IMR-90 (cell line): Measurements from ENCODE around the gene COL11A2. TPM values are rescaled to one million over a fixed set of nuclear protein-coding genes. Genes with fewer than 3 reads are reported as not detected.
A peak's percentile ranks its signal among the peaks of the same experiment; 100 is the strongest.

ENCODE experiments used
- ATAC-seq: fragments of 200-7000 bp; cut with Tn5 transposase; 2 replicates; pipeline ENCODE4 v1.9.1; 2020; ENCODE audit warnings: low read depth, mild to moderate bottlenecking, moderate library complexity
- BruUV-seq: library from RNA; stranded (reverse); fragments of 400-500 nt; replicated peaks from 2 replicates; lab custom pipeline; 2021; lab: Mats Ljungman, UMichigan
- CTCF ChIA-PET: fragments of 300-600 bp; formaldehyde crosslinking; extraction: SDS; loops from one replicate; lab custom pipeline; 2021; ENCODE audit warnings: antibody characterized with exemption; lab: Yijun Ruan, JAX
- POLR2A ChIA-PET: fragments of 300-600 bp; sonication (Branson Sonifier 250); formaldehyde crosslinking; loops from one replicate; lab custom pipeline; 2022; ENCODE audit warnings: antibody characterized with exemption; ENCODE audit not compliant: unreplicated experiment; lab: Charles Lee
- DNase-seq: peaks from one replicate; pipeline ENCODE4 v3.0.0; 2013
- H2AFZ ChIP-seq: replicated peaks from 2 replicates; pipeline ENCODE3; 2013; ENCODE audit warnings: low read length, mild to moderate bottlenecking; ENCODE audit not compliant: poor library complexity
- H2AK5ac ChIP-seq: 2 replicates; pipeline ENCODE4 v1.6.1; 2013; ENCODE audit warnings: low read depth, low read length, inconsistent platforms
- H2AK9ac ChIP-seq: replicated peaks from 2 replicates; pipeline ENCODE3; 2013; ENCODE audit warnings: mild to moderate bottlenecking, low read depth, low read length, moderate library complexity; ENCODE audit not compliant: poor library complexity
- H2BK120ac ChIP-seq: 2 replicates; pipeline ENCODE4 v1.6.1; 2013; ENCODE audit warnings: low read depth, low read length, inconsistent platforms
- H2BK15ac ChIP-seq: 3 replicates; pipeline ENCODE4 v1.6.1; 2013; ENCODE audit warnings: low read depth, low read length, inconsistent platforms
- H2BK20ac ChIP-seq: 2 replicates; pipeline ENCODE4 v1.6.1; 2013; ENCODE audit warnings: low read depth, mild to moderate bottlenecking, inconsistent platforms, low read length, moderate library complexity
- H2BK5ac ChIP-seq: 2 replicates; pipeline ENCODE4 v1.6.1; 2013; ENCODE audit warnings: mild to moderate bottlenecking, low read depth, low read length, inconsistent platforms; ENCODE audit not compliant: poor library complexity, severe bottlenecking
- H3K14ac ChIP-seq: replicated peaks from 2 replicates; pipeline ENCODE4 v1.6.1; 2013; ENCODE audit warnings: low read depth, low read length, inconsistent platforms
- H3K18ac ChIP-seq: 2 replicates; pipeline ENCODE4 v1.6.1; 2013; ENCODE audit warnings: low read depth, low read length, control low read depth
- H3K23ac ChIP-seq: 2 replicates; pipeline ENCODE4 v1.6.1; 2013; ENCODE audit warnings: low read depth, low read length, inconsistent platforms
- H3K27ac ChIP-seq: 2 replicates; pipeline ENCODE4 v1.5.1; 2013; ENCODE audit warnings: mild to moderate bottlenecking, control low read depth, low read length; ENCODE audit not compliant: insufficient read depth
- H3K27me3 ChIP-seq: 2 replicates; pipeline ENCODE4 v1.6.1; 2013; ENCODE audit warnings: low read length; ENCODE audit not compliant: control insufficient read depth, insufficient read depth
- H3K36me3 ChIP-seq: 2 replicates; pipeline ENCODE4 v1.6.1; 2013; ENCODE audit warnings: low read length, mixed read lengths; ENCODE audit not compliant: control insufficient read depth, insufficient read depth
- H3K4ac ChIP-seq: 2 replicates; pipeline ENCODE4 v1.6.1; 2013; ENCODE audit warnings: low read depth, low read length, inconsistent platforms
- H3K4me1 ChIP-seq: 2 replicates; pipeline ENCODE4 v1.6.1; 2013; ENCODE audit warnings: low read length, mixed read lengths; ENCODE audit not compliant: control insufficient read depth, insufficient read depth
- H3K4me2 ChIP-seq: 2 replicates; pipeline ENCODE4 v1.6.1; 2013; ENCODE audit warnings: low read depth, mild to moderate bottlenecking, control low read depth, low read length, moderate library complexity
- H3K4me3 ChIP-seq: 2 replicates; pipeline ENCODE4 v1.5.1; 2013; ENCODE audit warnings: low read depth, mild to moderate bottlenecking, control low read depth, low read length, moderate library complexity; ENCODE audit not compliant: insufficient read depth
- H3K56ac ChIP-seq: 2 replicates; pipeline ENCODE4 v1.6.1; 2013; ENCODE audit warnings: low read length, inconsistent platforms; ENCODE audit not compliant: insufficient read depth; ENCODE audit errors: extremely low read depth
- H3K79me1 ChIP-seq, 2 experiments: 2 replicates each; pipeline ENCODE4 v1.6.1; 2013; ENCODE audit warnings: low read length in 2 of 2, inconsistent platforms in 1 of 2, low read depth in 1 of 2
- H3K9ac ChIP-seq: 2 replicates; pipeline ENCODE4 v1.6.1; 2013; ENCODE audit warnings: low read depth, low read length, control low read depth
- H3K9me1 ChIP-seq: 2 replicates; pipeline ENCODE4 v1.6.1; 2013; ENCODE audit warnings: low read length, inconsistent platforms; ENCODE audit not compliant: insufficient read depth
- H3K9me3 ChIP-seq: 2 replicates; pipeline ENCODE4 v1.6.1; 2013; ENCODE audit warnings: low read length; ENCODE audit not compliant: control insufficient read depth, insufficient read depth
- H4K20me1 ChIP-seq: 2 replicates; pipeline ENCODE4 v1.6.1; 2013; ENCODE audit warnings: low read length, inconsistent platforms; ENCODE audit not compliant: insufficient read depth
- H4K5ac ChIP-seq: 2 replicates; pipeline ENCODE4 v1.6.1; 2013; ENCODE audit warnings: mild to moderate bottlenecking, low read depth, low read length, control low read depth
- H4K8ac ChIP-seq, 2 experiments: 2 replicates each; pipeline ENCODE4 v1.6.1; 2013; ENCODE audit warnings: low read depth in 2 of 2, low read length in 2 of 2, control low read depth in 1 of 2, inconsistent platforms in 1 of 2
- H4K91ac ChIP-seq: 2 replicates; pipeline ENCODE4 v1.6.1; 2013; ENCODE audit warnings: low read depth, low read length, inconsistent platforms; ENCODE audit not compliant: insufficient read depth
- BHLHE40 ChIP-seq: fragments of 150-350 bp; IDR thresholded peaks from 2 replicates; pipeline ENCODE4 v1.6.1; 2016; ENCODE audit warnings: mild to moderate bottlenecking, low read depth, low read length
- FOS ChIP-seq: fragments of 150-350 bp; IDR thresholded peaks from 2 replicates; pipeline ENCODE4 v1.6.1; 2016; ENCODE audit warnings: low read depth, low read length
- MAZ ChIP-seq: IDR thresholded peaks from 2 replicates; pipeline ENCODE4 v1.6.1; 2012; ENCODE audit warnings: low read depth, mild to moderate bottlenecking, low read length, improper control_type of control experiment, moderate library complexity, borderline replicate concordance
- POLR2A ChIP-seq: IDR thresholded peaks from 2 replicates; pipeline ENCODE4 v1.6.1; 2012; ENCODE audit warnings: mild to moderate bottlenecking, low read depth, low read length
- WGBS, 2 experiments: methylation state at CpG; one replicate each; pipeline versions ENCODE4 v1.1.5 to v1.1.7; 2013; ENCODE audit warnings: missing lambda C conversion rate in 2 of 2; ENCODE audit not compliant: insufficient read length in 1 of 2; ENCODE audit errors: extremely low coverage in 2 of 2; 5-methylcytosine and 5-hydroxymethylcytosine counted together
- dilution Hi-C: fragments of 300-500 bp; cut with HindIII; formaldehyde crosslinking; loops from one replicate; pipeline ENCODE4 v1.14.3; 2018; ENCODE audit warnings: low sequenced_read_pairs; ENCODE audit not compliant: unreplicated experiment
- in situ Hi-C: fragments of 300-500 bp; cut with MboI; formaldehyde crosslinking; loops from 3 replicates; pipeline ENCODE4 v1.14.3; 2019; ENCODE audit warnings: low sequenced_read_pairs, inconsistent platforms, mixed read lengths
- intact Hi-C: fragments of 100-400 bp; cut with micrococcal nuclease; formaldehyde crosslinking; loops from 2 replicates; pipeline ENCODE4 v1.10.0; 2022
- polyA plus RNA-seq, 3 experiments: library from polyadenylated mRNA; depleted of rRNA; stranded (reverse); fragments of >200 nt; gene quantifications; 2 replicates each; pipeline ENCODE4 v1.2.3, GENCODE V29; 2012; ENCODE audit warnings: low replicate concordance in 1 of 3
- total RNA-seq: library from RNA; depleted of rRNA; stranded (reverse); fragments of >200 nt; gene quantifications from 2 replicates; pipeline ENCODE4 v1.2.3, GENCODE V29; 2012

Gene COL11A2
- total and polyA plus RNA-seq, 2 of the 4 experiments (the other 2 are of a cell fraction): under 0.01 to 0.38 TPM

GRCh38 chr6:33206864-33207551 is 14.7 kb upstream of the COL11A2 start:
- Histone ChIP-seq H3K4ac (peak overlapping the region; percentile 97), H3K4me2 (peak overlapping the region; percentile 97), H4K5ac (peak overlapping the region; percentile 94), H4K8ac (peak overlapping the region; percentile 90 to 100), H3K56ac (no peak overlapping the region), H3K9ac (peak overlapping the region; percentile 96), H2AFZ (peak overlapping the region; percentile 95), H3K4me1 (peaks cover 30% of the 10 kb centered on the region), H2BK15ac (peak overlapping the region; percentile 84; the same call in 1 of the 3 replicates), H3K79me1 (peaks cover 17 to 74% of the 10 kb centered on the region in 2 experiments), H2BK20ac (peak overlapping the region; percentile 62), H3K23ac (peak overlapping the region; percentile 99), H3K18ac (peak overlapping the region; percentile 12), H3K36me3 (peaks cover 38% of the 10 kb centered on the region), H3K14ac (peak overlapping the region; percentile 91), H4K20me1 (peaks cover 18% of the 10 kb centered on the region; the same call in 1 of the 2 replicates), H2AK9ac (peak overlapping the region; percentile 95), H3K27me3 (no peaks in the 10 kb centered on the region), H3K9me1 (peaks cover 31% of the 10 kb centered on the region), H4K91ac (peak overlapping the region; percentile 84), H2BK120ac (peak overlapping the region; percentile 59; the same call in 1 of the 2 replicates), H2AK5ac (peak overlapping the region; percentile 91), H3K27ac (peak overlapping the region; percentile 94), H3K4me3 (peak overlapping the region; percentile 90), H3K9me3 (no peaks in the 10 kb centered on the region), H2BK5ac (peak overlapping the region; percentile 78)
- POLR2A ChIA-PET: no interaction called here
- CTCF ChIA-PET: no interaction called here
- in situ Hi-C loops: no loop called here
- 12% methylated on average over 4 of the region's 20 CpGs; no CpG with 5 or more reads in 1 of the 2 experiments for WGBS, 2 experiments
- peak; percentile 65 for TF ChIP-seq FOS
- peak; percentile 20; the same call in 1 of the 2 replicates for TF ChIP-seq BHLHE40
- TF ChIP-seq MAZ: peak; percentile 64
- TF ChIP-seq POLR2A: no peak
- dilution Hi-C loops: no loop called here
- BruUV-seq: no TSS peak
- ATAC-seq: no peak
- peak; percentile 72 for DNase-seq
- intact Hi-C loops: no loop called here
